Measurements from ENCODE around the gene ICA1. TPM values are rescaled to one million over a fixed set of nuclear protein-coding genes. Genes with fewer than 3 reads are reported as not detected.
"Not testable (repeated sequence)": the region's sequence is repeated elsewhere in the genome, so short reads cannot be mapped to it uniquely, and the experiment has no call there.

Gene ICA1
- total RNA-seq: 10 to 100 TPM; 18.7 to 59.9 (median 41.9) TPM
- long read RNA-seq, donor 1, partial matches to known transcripts: 7 of 22 reads
- long read RNA-seq, donor 1, other reads (novel, unspliced or antisense): 7 of 22 reads
- long read RNA-seq, donor 2, transcript ICA1-207 (14 exons, 2,440 nt): major isoform, 7 of 43 reads
- long read RNA-seq, donor 2, partial matches to known transcripts: 26 of 43 reads
- long read RNA-seq, donor 2, other reads (novel, unspliced or antisense): 6 of 43 reads

GRCh38 chr7:8261711-8262695 is at the start of gene ICA1:
ICA1 (minus strand) TSS chr7:8262167; CDS start chr7:8235926, 26,241 bp downstream.
- DNase-seq (peak; percentile 79 to 84 (median 84)), ATAC-seq (peak; percentile 90)
- TF ChIP-seq CTCF (IDR thresholded peaks at IDR 0.05): no peak
- intact Hi-C loops (cut with DNase I, micrococcal nuclease): no loop called here
- H3K4me1 ChIP-seq (ENCODE audit: low read depth): no peaks in the 10 kb centered on the region
- H3K36me3 ChIP-seq (ENCODE audit: low read depth): no peaks in the 10 kb centered on the region
- H3K4me3 ChIP-seq: peak within 1 kb of the TSS; percentile 49
- no peaks in the 10 kb centered on the region for H3K9me3 ChIP-seq

- Histone ChIP-seq H3K9me3 (peaks cover 7% of the 10 kb centered on the region), H3K4me1 (ENCODE audit: low read depth) (no peaks in the 10 kb centered on the region), H3K36me3 (ENCODE audit: low read depth) (no peaks in the 10 kb centered on the region), H3K4me3 (no peak overlapping the region)
- no peak for DNase-seq
- no peak for TF ChIP-seq CTCF (IDR thresholded peaks at IDR 0.05)
- ATAC-seq: no peak
- intact Hi-C loops (cut with DNase I, micrococcal nuclease): no loop called here
These were observed 48.9 kb upstream of the ICA1 start for GRCh38 chr7:8310876-8311275.

- no peak for TF ChIP-seq CTCF (IDR thresholded peaks at IDR 0.05)
- Histone ChIP-seq H3K36me3 (ENCODE audit: low read depth) (no peaks in the 10 kb centered on the region), H3K4me1 (ENCODE audit: low read depth) (no peaks in the 10 kb centered on the region), H3K9me3 (no peaks in the 10 kb centered on the region), H3K4me3 (no peak overlapping the region)
- ATAC-seq (no peak), DNase-seq (no peak)
- intact Hi-C loops (cut with DNase I, micrococcal nuclease): no loop called here
These were observed 43.8 kb upstream of the ICA1 start for GRCh38 chr7:8305625-8306388.

GRCh38 chr7:8305104-8305503 is 43.1 kb upstream of the ICA1 start:
- no peak for TF ChIP-seq CTCF (IDR thresholded peaks at IDR 0.05)
- DNase-seq (no peak), ATAC-seq (no peak)
- Histone ChIP-seq H3K36me3 (ENCODE audit: low read depth) (no peaks in the 10 kb centered on the region), H3K4me1 (ENCODE audit: low read depth) (no peaks in the 10 kb centered on the region), H3K4me3 (no peak overlapping the region), H3K9me3 (no peaks in the 10 kb centered on the region)
- intact Hi-C loops (cut with DNase I, micrococcal nuclease): no loop called here

- Histone ChIP-seq H3K36me3 (ENCODE audit: low read depth) (no peaks in the 10 kb centered on the region), H3K4me1 (ENCODE audit: low read depth) (no peaks in the 10 kb centered on the region), H3K4me3 (no peak overlapping the region), H3K9me3 (no peaks in the 10 kb centered on the region)
- ATAC-seq (no peak), DNase-seq (peak in 1 of 3 donors; percentile 22)
- intact Hi-C loops (cut with DNase I, micrococcal nuclease): no loop called here
- TF ChIP-seq CTCF (IDR thresholded peaks at IDR 0.05): no peak
These were observed 42.0 kb upstream of the ICA1 start for GRCh38 chr7:8303904-8304528.

- ATAC-seq; DNase-seq; intact Hi-C loops (cut with DNase I, micrococcal nuclease); H3K4me1 ChIP-seq (ENCODE audit: low read depth); H3K4me3 ChIP-seq; H3K9me3 ChIP-seq; H3K36me3 ChIP-seq (ENCODE audit: low read depth): not testable (repeated sequence)
These were observed 35.1 kb upstream of the ICA1 start for GRCh38 chr7:8297023-8297422.

Measured in mucosa of descending colon (tissue), 3 donors.